Prostate gland (tissue), 2 donors: ENCODE results near the gene SLC16A2. TPM values are rescaled to one million over a fixed set of nuclear protein-coding genes. Genes with fewer than 3 reads are reported as not detected.

Experiments
- DNase-seq: peaks from one replicate; pipeline ENCODE4 v3.0.0-alpha.2; 2019; ENCODE audit warnings: low spot score
- H3K27ac ChIP-seq, 2 donors: fragments of 200-600 bp; sonication (generic); 2 replicates each; pipeline ENCODE4 v1.5.1; 2017 to 2019
- H3K27me3 ChIP-seq: fragments of 200-600 bp; sonication (generic); replicated peaks from 2 replicates; pipeline ENCODE4 v1.5.1; 2019; ENCODE audit not compliant: insufficient read depth
- H3K36me3 ChIP-seq, 2 donors: fragments of 200-600 bp; sonication (generic); 1 replicate in 1 of 2; 2 replicates in 1 of 2; pipeline versions ENCODE4 v1.5.1 to v1.8.1; 2017 to 2019
- H3K4me1 ChIP-seq: fragments of 200-600 bp; sonication (generic); replicated peaks from 2 replicates; pipeline ENCODE4 v1.5.1; 2019
- H3K4me3 ChIP-seq, 2 donors: fragments of 200-600 bp; sonication (generic); 2 replicates each; pipeline ENCODE4 v1.5.1; 2017 to 2019
- H3K9me3 ChIP-seq: fragments of 200-600 bp; sonication (generic); 2 replicates; pipeline ENCODE4 v1.5.1; 2017
- CTCF ChIP-seq, 4 experiments: fragments of 200-600 bp in 2 of 4; fragments of 450-650 bp in 2 of 4; sonication (generic) in 2 of 4; IDR thresholded peaks; 1 replicate in 3 of 4; 2 replicates in 1 of 4; pipeline ENCODE4 v1.5.1; 2016 to 2019; ENCODE audit warnings: antibody characterized with exemption in 4 of 4, mild to moderate bottlenecking in 2 of 4, moderate library complexity in 2 of 4
- POLR2A ChIP-seq: fragments of 450-650 bp; IDR thresholded peaks from one replicate; pipeline ENCODE4 v1.6.1; 2016; ENCODE audit warnings: antibody characterized with exemption, mild to moderate bottlenecking
- POLR2AphosphoS5 ChIP-seq: sonication (generic); formaldehyde crosslinking; IDR thresholded peaks from one replicate; pipeline ENCODE4 v1.6.1; 2017; ENCODE audit warnings: antibody characterized with exemption
- WGBS: methylation state at CpG from one replicate; pipeline ENCODE4 v1.1.5; 2018; 5-methylcytosine and 5-hydroxymethylcytosine counted together
- intact Hi-C: fragments of 100-400 bp; cut with DNase I; formaldehyde crosslinking; loops from one replicate; pipeline ENCODE4 v1.14.2; 2022
- total RNA-seq, 2 donors: library from RNA; depleted of rRNA; stranded (reverse); fragments of >200 nt; gene quantifications; one replicate each; pipeline ENCODE4 v1.1.0, GENCODE V29; 2016

The SLC16A2 gene
- total RNA-seq, 2 donors from 2014 or later, result 8.7 to 9.3 TPM

GRCh38 chrX:74523870-74524735, 102.8 kb downstream of the SLC16A2 start:
- DNase-seq, result no peak
- no peaks in the 10 kb centered on the region for H3K27me3 ChIP-seq
- H3K4me1 ChIP-seq, result no peaks in the 10 kb centered on the region
- H3K36me3 ChIP-seq, result no peaks in the 10 kb centered on the region
- intact Hi-C loops, result no loop called here
- 94% methylated on average over 8 of the region's 13 CpGs for WGBS
- no peak overlapping the region for H3K4me3 ChIP-seq
- no peaks in the 10 kb centered on the region for H3K9me3 ChIP-seq
- H3K27ac ChIP-seq, result no peak overlapping the region
- TF ChIP-seq CTCF (IDR thresholded peaks at IDR 0.05) (no peak), POLR2AphosphoS5 (no peak), POLR2A (no peak)

GRCh38 chrX:74525116-74525515, 103.8 kb downstream of the SLC16A2 start:
- Histone ChIP-seq H3K4me1 (no peaks in the 10 kb centered on the region), H3K4me3 (no peak overlapping the region), H3K27ac (no peak overlapping the region), H3K36me3 (no peaks in the 10 kb centered on the region), H3K9me3 (no peaks in the 10 kb centered on the region), H3K27me3 (no peaks in the 10 kb centered on the region)
- no peak for DNase-seq
- intact Hi-C loops, result no loop called here
- TF ChIP-seq POLR2AphosphoS5, result no peak

- TF ChIP-seq POLR2A (no peak), POLR2AphosphoS5 (no peak), CTCF (IDR thresholded peaks at IDR 0.05) (no peak)
- no peak for DNase-seq
- no peaks in the 10 kb centered on the region for H3K4me1 ChIP-seq
- no peak overlapping the region for H3K27ac ChIP-seq
- H3K36me3 ChIP-seq, result no peaks in the 10 kb centered on the region
- H3K27me3 ChIP-seq, result no peaks in the 10 kb centered on the region
- intact Hi-C loops, result no loop called here
- H3K9me3 ChIP-seq, result no peaks in the 10 kb centered on the region
- H3K4me3 ChIP-seq, result no peak overlapping the region
- WGBS, result 50% methylated on average over 1 of the region's 1 CpG
These were observed 105.5 kb downstream of the SLC16A2 start for GRCh38 chrX:74526764-74527163.

GRCh38 chrX:74527350-74527749, 106.1 kb downstream of the SLC16A2 start:
- Histone ChIP-seq H3K36me3 (no peaks in the 10 kb centered on the region), H3K4me1 (no peaks in the 10 kb centered on the region), H3K27me3 (no peaks in the 10 kb centered on the region), H3K27ac (no peak overlapping the region), H3K4me3 (no peak overlapping the region), H3K9me3 (no peaks in the 10 kb centered on the region)
- WGBS, result 54% methylated on average over 4 of the region's 4 CpGs
- intact Hi-C loops, result no loop called here
- no peak for DNase-seq
- no peak for TF ChIP-seq CTCF (IDR thresholded peaks at IDR 0.05)
- TF ChIP-seq POLR2A, result no peak
- TF ChIP-seq POLR2AphosphoS5, result no peak

GRCh38 chrX:74529311-74529710, 108.0 kb downstream of the SLC16A2 start:
- no peak for TF ChIP-seq POLR2A
- TF ChIP-seq POLR2AphosphoS5, result no peak
- no peak for TF ChIP-seq CTCF (IDR thresholded peaks at IDR 0.05)
- no peak for DNase-seq
- 99% methylated on average over 6 of the region's 6 CpGs for WGBS

More at GRCh38 chrX:74529311-74529710, 108.0 kb downstream of the SLC16A2 start:
- H3K36me3 ChIP-seq, result no peaks in the 10 kb centered on the region
- H3K4me3 ChIP-seq, result no peak overlapping the region
- no peaks in the 10 kb centered on the region for H3K4me1 ChIP-seq
- H3K27me3 ChIP-seq, result no peaks in the 10 kb centered on the region
- no peak overlapping the region for H3K27ac ChIP-seq
- H3K9me3 ChIP-seq, result no peaks in the 10 kb centered on the region
- intact Hi-C loops, result no loop called here
